Measurements from ENCODE around the gene JHY. TPM values are rescaled to one million over a fixed set of nuclear protein-coding genes. Genes with fewer than 3 reads are reported as not detected.

The JHY gene
- total RNA-seq, 1 experiment from 2014 or later = 0.34 TPM

DNA sequence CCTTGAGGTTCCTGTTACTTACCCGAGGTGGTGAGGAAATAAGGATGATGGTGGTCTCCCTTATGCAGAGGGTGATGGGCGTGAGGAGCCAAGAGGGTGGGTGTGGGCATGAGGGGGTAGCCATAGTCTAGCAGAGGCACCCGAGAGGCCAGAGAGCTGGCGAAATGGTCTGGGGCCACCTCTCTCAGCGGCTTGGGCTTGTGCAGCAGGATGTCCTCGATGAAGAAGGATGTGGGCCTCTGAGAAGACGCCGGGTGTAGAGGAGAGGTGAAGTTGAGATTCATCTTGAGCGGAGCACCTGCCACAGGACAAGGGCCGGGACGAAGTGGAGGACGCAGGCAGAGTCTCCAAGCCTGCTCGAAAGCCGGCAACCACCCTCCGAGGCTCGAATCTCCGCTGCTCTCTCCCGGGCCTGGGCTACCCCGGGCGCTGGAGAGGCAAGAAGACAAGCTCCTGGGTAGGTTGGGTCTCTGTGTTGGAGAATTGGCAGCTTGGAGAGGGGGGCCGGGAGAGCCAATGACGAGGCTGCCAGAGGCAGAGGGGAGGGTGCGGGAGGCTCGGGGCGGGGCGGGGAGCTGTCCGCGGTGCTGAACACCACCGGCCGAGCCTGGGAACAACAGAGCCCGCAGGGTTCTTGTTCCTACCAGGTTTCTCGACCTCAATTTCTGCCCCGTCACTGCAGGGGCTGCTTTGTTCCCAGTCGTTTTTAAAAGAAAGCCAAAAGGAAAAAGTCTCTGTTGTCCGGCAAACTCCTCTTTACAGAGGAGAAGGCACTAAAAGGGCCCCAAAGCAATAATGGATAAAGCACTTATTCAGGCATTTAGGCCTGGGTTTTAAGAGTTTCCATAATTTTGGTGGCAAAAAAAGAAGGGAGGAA is 99.1 kb downstream of the JHY start, which contains the start of gene BSX:
BSX (minus strand) TSS at position 447 of the 877 bp plus-strand sequence; CDS start at position 284, 163 bp downstream.
- intact Hi-C loops (cut with micrococcal nuclease; ENCODE audit: unreplicated experiment) = no loop called here
- H3K36me3 Mint-ChIP-seq (ENCODE audit: insufficient read depth, unreplicated experiment) = no peaks in the 10 kb centered on the region
- Histone ChIP-seq H3K27me3 (replicated peaks; ENCODE audit: control insufficient read depth, insufficient read depth, low read length) (peaks cover 1% of the 10 kb centered on the region), H3K4me3 (ENCODE audit: low read depth, low read length) (no peak within 1 kb of the TSS), H3K9me3 (no peaks in the 10 kb centered on the region), H3K36me3 (ENCODE audit: control insufficient read depth, insufficient read depth, low read length) (no peaks in the 10 kb centered on the region), H3K4me1 (no peaks in the 10 kb centered on the region)
- no peak within 1 kb of the TSS for H3K4me3 Mint-ChIP-seq (ENCODE audit: unreplicated experiment)
- BruUV-seq (replicated peaks) = no TSS peak
- H3K27me3 Mint-ChIP-seq (ENCODE audit: insufficient read depth, unreplicated experiment) = peaks cover 41% of the 10 kb centered on the region
- ChIA-PET CTCF (interaction anchor here (1.5 kb wide), 1 partner anchor 39 kb away, joined by 3 read pairs; no protein-coding TSS in a partner anchor), POLR2A (no interaction called here)
- no peaks in the 10 kb centered on the region for H3K9me3 Mint-ChIP-seq (ENCODE audit: unreplicated experiment)
- no peaks in the 10 kb centered on the region for H3K4me1 Mint-ChIP-seq (ENCODE audit: low read depth, unreplicated experiment)
- TF ChIP-seq, protein P1, sequence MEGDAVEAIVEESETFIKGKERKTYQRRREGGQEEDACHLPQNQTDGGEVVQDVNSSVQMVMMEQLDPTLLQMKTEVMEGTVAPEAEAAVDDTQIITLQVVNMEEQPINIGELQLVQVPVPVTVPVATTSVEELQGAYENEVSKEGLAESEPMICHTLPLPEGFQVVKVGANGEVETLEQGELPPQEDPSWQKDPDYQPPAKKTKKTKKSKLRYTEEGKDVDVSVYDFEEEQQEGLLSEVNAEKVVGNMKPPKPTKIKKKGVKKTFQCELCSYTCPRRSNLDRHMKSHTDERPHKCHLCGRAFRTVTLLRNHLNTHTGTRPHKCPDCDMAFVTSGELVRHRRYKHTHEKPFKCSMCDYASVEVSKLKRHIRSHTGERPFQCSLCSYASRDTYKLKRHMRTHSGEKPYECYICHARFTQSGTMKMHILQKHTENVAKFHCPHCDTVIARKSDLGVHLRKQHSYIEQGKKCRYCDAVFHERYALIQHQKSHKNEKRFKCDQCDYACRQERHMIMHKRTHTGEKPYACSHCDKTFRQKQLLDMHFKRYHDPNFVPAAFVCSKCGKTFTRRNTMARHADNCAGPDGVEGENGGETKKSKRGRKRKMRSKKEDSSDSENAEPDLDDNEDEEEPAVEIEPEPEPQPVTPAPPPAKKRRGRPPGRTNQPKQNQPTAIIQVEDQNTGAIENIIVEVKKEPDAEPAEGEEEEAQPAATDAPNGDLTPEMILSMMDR (IDR thresholded peaks at IDR 0.05; ENCODE audit: insufficient read depth in 1 of 2, low read depth in 1 of 2, low read length in 1 of 2, severe bottlenecking in 1 of 2, unreplicated experiment in 1 of 2) = no peak
- no peak within 1 kb of the TSS for H3K27ac Mint-ChIP-seq (ENCODE audit: unreplicated experiment)
- DNase-seq = peak; percentile 73 to 82

- Histone ChIP-seq H3K9me3 (no peaks in the 10 kb centered on the region), H3K27me3 (replicated peaks; ENCODE audit: control insufficient read depth, insufficient read depth, low read length) (peaks cover 1% of the 10 kb centered on the region), H3K4me1 (no peaks in the 10 kb centered on the region), H3K4me3 (ENCODE audit: low read depth, low read length) (no peak overlapping the region), H3K36me3 (ENCODE audit: control insufficient read depth, insufficient read depth, low read length) (no peaks in the 10 kb centered on the region)
- no peak for DNase-seq
- no TSS peak for BruUV-seq (replicated peaks)
- TF ChIP-seq, protein P1 (IDR thresholded peaks at IDR 0.05; ENCODE audit: insufficient read depth in 1 of 2, low read depth in 1 of 2, low read length in 1 of 2, severe bottlenecking in 1 of 2, unreplicated experiment in 1 of 2) = no peak
- intact Hi-C loops (cut with micrococcal nuclease; ENCODE audit: unreplicated experiment) = no loop called here
- ChIA-PET CTCF (no interaction called here), POLR2A (no interaction called here)
- H3K27me3 Mint-ChIP-seq (ENCODE audit: insufficient read depth, unreplicated experiment) = peaks cover 37% of the 10 kb centered on the region
- no peak overlapping the region for H3K27ac Mint-ChIP-seq (ENCODE audit: unreplicated experiment)
- no peaks in the 10 kb centered on the region for H3K4me1 Mint-ChIP-seq (ENCODE audit: low read depth, unreplicated experiment)
- no peak overlapping the region for H3K4me3 Mint-ChIP-seq (ENCODE audit: unreplicated experiment)
- no peaks in the 10 kb centered on the region for H3K36me3 Mint-ChIP-seq (ENCODE audit: insufficient read depth, unreplicated experiment)
- H3K9me3 Mint-ChIP-seq (ENCODE audit: unreplicated experiment) = no peaks in the 10 kb centered on the region
Observed at GRCh38 chr11:122983438-122984185, 101.1 kb downstream of the JHY start.

GRCh38 chr11:122984186-122985011 is 101.8 kb downstream of the JHY start:
- intact Hi-C loops (cut with micrococcal nuclease; ENCODE audit: unreplicated experiment) = no loop called here
- Histone ChIP-seq H3K27me3 (replicated peaks; ENCODE audit: control insufficient read depth, insufficient read depth, low read length) (peaks cover 1% of the 10 kb centered on the region), H3K9me3 (no peaks in the 10 kb centered on the region), H3K36me3 (ENCODE audit: control insufficient read depth, insufficient read depth, low read length) (no peaks in the 10 kb centered on the region), H3K4me3 (ENCODE audit: low read depth, low read length) (no peak overlapping the region), H3K4me1 (no peaks in the 10 kb centered on the region)
- ChIA-PET POLR2A (no interaction called here), CTCF (no interaction called here)
- BruUV-seq (replicated peaks) = no TSS peak
- DNase-seq = no peak
- Mint-ChIP-seq H3K27me3 (ENCODE audit: insufficient read depth, unreplicated experiment) (peaks cover 36% of the 10 kb centered on the region), H3K4me1 (ENCODE audit: low read depth, unreplicated experiment) (no peaks in the 10 kb centered on the region), H3K9me3 (ENCODE audit: unreplicated experiment) (peaks cover 7% of the 10 kb centered on the region), H3K36me3 (ENCODE audit: insufficient read depth, unreplicated experiment) (no peaks in the 10 kb centered on the region), H3K27ac (ENCODE audit: unreplicated experiment) (no peak overlapping the region), H3K4me3 (ENCODE audit: unreplicated experiment) (no peak overlapping the region)
- TF ChIP-seq, protein P1 (IDR thresholded peaks at IDR 0.05; ENCODE audit: insufficient read depth in 1 of 2, low read depth in 1 of 2, low read length in 1 of 2, severe bottlenecking in 1 of 2, unreplicated experiment in 1 of 2) = no peak

All from Caco-2 (cell line).